Smooth muscle cell (in vitro differentiated cells): ENCODE measurements around the gene C10orf88. TPM values are rescaled to one million over a fixed set of nuclear protein-coding genes. Genes with fewer than 3 reads are reported as not detected.

Experiments used
- DNase-seq: peaks from one replicate; lab custom pipeline; 2025; ENCODE audit not compliant: unreplicated experiment; lab: John Stamatoyannopoulos, UW
- H2AFZ ChIP-seq: fragments of 200-600 bp; sonication (generic); 2 replicates; pipeline ENCODE4 v1.6.0; 2016; ENCODE audit warnings: antibody characterized with exemption, low read depth, mild to moderate bottlenecking
- H3F3A ChIP-seq: fragments of 200-600 bp; sonication (generic); 2 replicates; pipeline ENCODE4 v1.6.0; 2017; ENCODE audit warnings: antibody characterized with exemption, low read depth
- H3K27ac ChIP-seq: fragments of 200-600 bp; sonication (generic); 2 replicates; pipeline ENCODE4 v1.5.1; 2016; ENCODE audit warnings: low read depth, mild to moderate bottlenecking
- H3K27me3 ChIP-seq: fragments of 200-600 bp; sonication (generic); 2 replicates; pipeline ENCODE4 v1.6.1; 2016; ENCODE audit warnings: low read depth, mild to moderate bottlenecking
- H3K36me3 ChIP-seq: fragments of 200-600 bp; sonication (generic); 2 replicates; pipeline ENCODE4 v1.5.1; 2016; ENCODE audit warnings: low read depth
- H3K4me1 ChIP-seq: fragments of 200-600 bp; sonication (generic); 2 replicates; pipeline ENCODE4 v1.5.1; 2016; ENCODE audit warnings: low read depth
- H3K4me2 ChIP-seq: fragments of 200-600 bp; sonication (generic); 2 replicates; pipeline ENCODE4 v1.6.0; 2016; ENCODE audit warnings: mild to moderate bottlenecking
- H3K4me3 ChIP-seq: fragments of 200-600 bp; sonication (generic); 2 replicates; pipeline ENCODE4 v1.5.1; 2016; ENCODE audit warnings: mild to moderate bottlenecking
- H3K79me2 ChIP-seq: fragments of 200-600 bp; sonication (generic); 2 replicates; pipeline ENCODE4 v1.6.0; 2016; ENCODE audit warnings: low read depth, mild to moderate bottlenecking
- H3K9ac ChIP-seq: fragments of 200-600 bp; sonication (generic); 2 replicates; pipeline ENCODE4 v1.6.0; 2016; ENCODE audit warnings: low read depth
- H3K9me3 ChIP-seq: fragments of 200-600 bp; sonication (generic); replicated peaks from 2 replicates; pipeline ENCODE4 v1.5.1; 2016; ENCODE audit warnings: low read depth
- H4K20me1 ChIP-seq: fragments of 200-600 bp; sonication (generic); 2 replicates; pipeline ENCODE4 v1.6.0; 2016; ENCODE audit warnings: low read depth
- WGBS: methylation state at CpG from one replicate; pipeline ENCODE4 v1.1.7; 2016; ENCODE audit warnings: low lambda C conversion rate; 5-methylcytosine and 5-hydroxymethylcytosine counted together
- polyA plus RNA-seq: library from polyadenylated mRNA; unstranded; fragments of >200 nt; fragmentation: Nextera tagmentation; extraction: Ambion mirVana; gene quantifications from 2 replicates; pipeline ENCODE4 v1.2.1, GENCODE V29; 2016
- total RNA-seq: library from RNA; depleted of rRNA; stranded (reverse); fragments of >200 nt; gene quantifications from 2 replicates; pipeline ENCODE4 v1.2.3, GENCODE V29; 2014
- TF ChIP-seq, protein P1 (sequence below): fragments of 200-600 bp; sonication (generic); IDR thresholded peaks from 2 replicates; pipeline ENCODE4 v1.5.1; 2017; ENCODE audit warnings: borderline replicate concordance, mild to moderate bottlenecking, antibody characterized with exemption; ENCODE audit not compliant: insufficient read depth, poor library complexity, severe bottlenecking

C10orf88 gene
- total and polyA plus RNA-seq, 2 experiments from 2014 or later = 12.0 to 15.3 TPM

DNA sequence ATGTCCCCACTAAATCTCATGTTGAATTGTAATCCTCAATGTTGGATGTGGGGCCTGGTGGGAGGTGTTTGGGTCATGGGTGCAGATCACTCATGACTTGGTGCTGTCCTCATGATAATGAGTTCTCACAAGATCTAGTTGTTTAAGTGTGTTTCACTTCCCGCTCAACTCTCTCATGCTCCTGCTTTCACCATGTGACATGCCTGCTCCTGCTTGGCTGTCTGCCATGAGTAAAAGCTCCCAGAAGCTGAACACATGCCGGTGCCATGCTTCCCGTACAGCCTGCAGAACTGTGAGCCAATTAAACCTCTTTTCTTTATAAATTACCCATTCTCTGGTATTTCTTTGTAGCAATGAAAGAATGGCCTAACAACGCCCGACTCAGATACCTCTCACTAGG is 20.0 kb upstream of the C10orf88 start:
- 80% methylated on average over 5 of the region's 5 CpGs for WGBS
- Histone ChIP-seq H4K20me1 (no peaks in the 10 kb centered on the region), H3K27ac (no peak overlapping the region), H3K36me3 (no peaks in the 10 kb centered on the region), H3K4me2 (no peak overlapping the region), H3K4me3 (no peak overlapping the region), H3K4me1 (no peaks in the 10 kb centered on the region), H3K9me3 (no peaks in the 10 kb centered on the region), H2AFZ (no peak overlapping the region), H3K79me2 (no peaks in the 10 kb centered on the region), H3K9ac (no peak overlapping the region), H3F3A (no peaks in the 10 kb centered on the region), H3K27me3 (no peaks in the 10 kb centered on the region)
- TF ChIP-seq, protein P1, sequence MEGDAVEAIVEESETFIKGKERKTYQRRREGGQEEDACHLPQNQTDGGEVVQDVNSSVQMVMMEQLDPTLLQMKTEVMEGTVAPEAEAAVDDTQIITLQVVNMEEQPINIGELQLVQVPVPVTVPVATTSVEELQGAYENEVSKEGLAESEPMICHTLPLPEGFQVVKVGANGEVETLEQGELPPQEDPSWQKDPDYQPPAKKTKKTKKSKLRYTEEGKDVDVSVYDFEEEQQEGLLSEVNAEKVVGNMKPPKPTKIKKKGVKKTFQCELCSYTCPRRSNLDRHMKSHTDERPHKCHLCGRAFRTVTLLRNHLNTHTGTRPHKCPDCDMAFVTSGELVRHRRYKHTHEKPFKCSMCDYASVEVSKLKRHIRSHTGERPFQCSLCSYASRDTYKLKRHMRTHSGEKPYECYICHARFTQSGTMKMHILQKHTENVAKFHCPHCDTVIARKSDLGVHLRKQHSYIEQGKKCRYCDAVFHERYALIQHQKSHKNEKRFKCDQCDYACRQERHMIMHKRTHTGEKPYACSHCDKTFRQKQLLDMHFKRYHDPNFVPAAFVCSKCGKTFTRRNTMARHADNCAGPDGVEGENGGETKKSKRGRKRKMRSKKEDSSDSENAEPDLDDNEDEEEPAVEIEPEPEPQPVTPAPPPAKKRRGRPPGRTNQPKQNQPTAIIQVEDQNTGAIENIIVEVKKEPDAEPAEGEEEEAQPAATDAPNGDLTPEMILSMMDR = no peak
- DNase-seq = no peak

DNA sequence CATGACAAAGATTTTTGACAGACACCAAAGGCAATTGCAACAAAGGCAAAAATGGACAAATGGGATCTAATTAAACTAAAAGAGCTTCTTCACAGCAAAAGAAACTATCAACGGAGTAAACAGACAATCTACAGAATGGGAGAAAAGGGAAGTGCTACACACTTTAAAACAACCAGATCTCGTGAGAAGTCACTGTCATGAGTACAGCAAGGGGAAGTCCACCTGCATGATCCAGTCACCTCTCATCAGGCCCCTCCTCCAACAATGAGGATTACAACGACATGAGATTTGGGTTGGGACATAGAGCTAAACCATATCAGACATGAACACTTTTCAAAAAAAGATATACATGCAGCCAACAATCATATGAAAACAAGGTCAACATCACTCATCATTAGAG is 14.7 kb upstream of the C10orf88 start:
- H4K20me1 ChIP-seq = no peaks in the 10 kb centered on the region
- DNase-seq = no peak
- H3K4me1 ChIP-seq = no peaks in the 10 kb centered on the region
- TF ChIP-seq, protein P1 = no peak
- no peak overlapping the region for H3K4me2 ChIP-seq
- peaks cover 3% of the 10 kb centered on the region for H3K9me3 ChIP-seq
- no peak overlapping the region for H3K9ac ChIP-seq
- no peaks in the 10 kb centered on the region for H3K79me2 ChIP-seq
- no peak overlapping the region for H3K27ac ChIP-seq
- H3F3A ChIP-seq = no peaks in the 10 kb centered on the region
- no peak overlapping the region for H3K4me3 ChIP-seq
- 84% methylated on average over 3 of the region's 3 CpGs for WGBS
- H2AFZ ChIP-seq = no peak overlapping the region
- no peaks in the 10 kb centered on the region for H3K27me3 ChIP-seq
- no peaks in the 10 kb centered on the region for H3K36me3 ChIP-seq

DNA sequence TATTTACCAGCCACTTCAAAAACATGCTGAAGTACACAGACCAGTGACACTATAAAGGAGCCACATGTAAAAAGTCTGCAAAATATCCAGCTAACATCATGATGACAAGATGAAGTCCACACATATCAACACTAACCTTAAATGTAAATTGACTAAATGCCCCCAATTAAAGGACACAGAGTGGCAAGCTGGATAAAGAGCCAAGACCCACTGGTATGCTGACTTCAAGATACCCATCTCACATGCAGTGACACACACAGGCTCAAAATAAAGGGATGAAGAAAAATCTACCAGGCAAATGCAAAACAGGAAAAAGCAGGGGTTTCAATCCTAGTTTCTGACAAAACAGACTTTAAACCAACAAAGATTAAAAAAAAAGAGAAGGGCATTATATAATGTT is 12.9 kb upstream of the C10orf88 start:
- Histone ChIP-seq H3K27me3 (no peaks in the 10 kb centered on the region), H3K4me2 (no peak overlapping the region), H3K9me3 (peaks cover 3% of the 10 kb centered on the region), H2AFZ (no peak overlapping the region), H3F3A (no peaks in the 10 kb centered on the region), H3K9ac (no peak overlapping the region), H3K79me2 (no peaks in the 10 kb centered on the region), H3K4me3 (no peak overlapping the region), H3K36me3 (no peaks in the 10 kb centered on the region), H3K4me1 (no peaks in the 10 kb centered on the region), H4K20me1 (no peaks in the 10 kb centered on the region), H3K27ac (no peak overlapping the region)
- no peak for DNase-seq
- TF ChIP-seq, protein P1 = no peak

DNA sequence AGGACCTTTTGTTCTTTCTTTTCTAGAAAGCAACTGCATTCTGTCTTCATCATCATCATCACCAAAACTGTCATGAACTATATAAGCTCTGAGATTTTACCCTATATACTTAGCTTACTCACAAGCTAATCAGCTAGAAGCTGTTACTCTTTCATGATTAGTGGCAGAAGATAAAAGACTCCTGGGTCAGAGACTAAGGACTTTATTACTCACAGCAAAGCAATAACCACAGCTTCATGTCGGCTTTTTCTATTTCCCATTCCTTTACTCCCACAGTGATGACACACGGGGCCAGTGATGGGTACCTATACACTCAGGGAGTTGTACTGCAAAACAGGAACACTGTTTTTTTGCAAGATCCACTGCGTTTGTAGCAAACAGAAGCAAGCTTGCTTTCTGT is 8.4 kb upstream of the C10orf88 start:
- no peaks in the 10 kb centered on the region for H3K4me1 ChIP-seq
- H3K36me3 ChIP-seq = no peaks in the 10 kb centered on the region
- no peak for DNase-seq
- H3K9me3 ChIP-seq = peaks cover 3% of the 10 kb centered on the region
- WGBS = 49% methylated on average over 3 of the region's 3 CpGs
- H3K27me3 ChIP-seq = no peaks in the 10 kb centered on the region
- no peak overlapping the region for H2AFZ ChIP-seq
- no peaks in the 10 kb centered on the region for H3K79me2 ChIP-seq
- H3K4me2 ChIP-seq = no peak overlapping the region
- TF ChIP-seq, protein P1 = no peak
- no peaks in the 10 kb centered on the region for H4K20me1 ChIP-seq
- no peak overlapping the region for H3K9ac ChIP-seq
- no peaks in the 10 kb centered on the region for H3F3A ChIP-seq
- H3K27ac ChIP-seq = no peak overlapping the region
- H3K4me3 ChIP-seq = no peak overlapping the region
